SK-N-SH (cell line): ENCODE measurements around the gene GON7. TPM values are rescaled to one million over a fixed set of nuclear protein-coding genes. Genes with fewer than 3 reads are reported as not detected.

Experiments
- CTCF ChIA-PET: fragments of 300-600, 350-600 bp; formaldehyde crosslinking; extraction: SDS; loops from one replicate; lab custom pipeline; 2021; lab: Yijun Ruan, JAX
- POLR2A ChIA-PET: fragments of 350-600 bp; sonication (Branson Sonifier 250); formaldehyde crosslinking; extraction: SDS; loops from one replicate; lab custom pipeline; 2020; ENCODE audit warnings: antibody characterized with exemption, inconsistent platforms; lab: Yijun Ruan, JAX
- DNase-seq: peaks from one replicate; pipeline ENCODE4 v3.0.0; 2012
- H2AFZ ChIP-seq: fragments of 200-600 bp; sonication (generic); 2 replicates; pipeline ENCODE4 v1.8.1; 2016; ENCODE audit warnings: antibody characterized with exemption, mild to moderate bottlenecking, low read depth
- H3F3A ChIP-seq: fragments of 200-600 bp; sonication (generic); replicated peaks from 2 replicates; pipeline ENCODE3; 2016; ENCODE audit warnings: antibody characterized with exemption, mild to moderate bottlenecking; ENCODE audit not compliant: insufficient read depth
- H3K27ac ChIP-seq, 2 experiments: fragments of 200-500 bp in 1 of 2; fragments of 200-600 bp in 1 of 2; sonication (Bioruptor generic) in 1 of 2; sonication (generic), shearing (Covaris generic) in 1 of 2; 2 replicates each; pipeline versions ENCODE4 v1.5.1 to v1.6.1; 2014 to 2016; ENCODE audit warnings: low read depth in 2 of 2, inconsistent platforms in 1 of 2, low read length in 1 of 2, mild to moderate bottlenecking in 1 of 2, mixed read lengths in 1 of 2
- H3K27me3 ChIP-seq: fragments of 200-600 bp; sonication (generic), shearing (Covaris generic); 2 replicates; pipeline ENCODE4 v1.6.1; 2016; ENCODE audit warnings: mixed run types; ENCODE audit not compliant: insufficient read depth
- H3K36me3 ChIP-seq, 2 experiments: fragments of 200-500 bp in 1 of 2; fragments of 200-600 bp in 1 of 2; sonication (Bioruptor generic) in 1 of 2; sonication (generic) in 1 of 2; replicated peaks in 1 of 2; 2 replicates each; pipeline versions ENCODE3 to v1.5.1; 2014 to 2016; ENCODE audit warnings: low read length in 1 of 2, mild to moderate bottlenecking in 1 of 2; ENCODE audit not compliant: insufficient read depth in 2 of 2, control insufficient read depth in 1 of 2
- H3K4me1 ChIP-seq, 2 experiments: fragments of 200-500 bp in 1 of 2; fragments of 200-600 bp in 1 of 2; sonication (Bioruptor generic) in 1 of 2; sonication (generic), shearing (Covaris generic) in 1 of 2; 2 replicates each; pipeline versions ENCODE4 v1.5.1 to v1.6.1; 2014 to 2016; ENCODE audit warnings: low read depth in 1 of 2, low read length in 1 of 2, mixed run types in 1 of 2; ENCODE audit not compliant: insufficient read depth in 2 of 2, control insufficient read depth in 1 of 2
- H3K4me2 ChIP-seq: fragments of 200-600 bp; sonication (generic), shearing (Covaris generic); 2 replicates; pipeline ENCODE4 v1.6.1; 2017; ENCODE audit warnings: mixed run types
- H3K4me3 ChIP-seq, 2 experiments: fragments of 200-500 bp in 1 of 2; fragments of 200-600 bp in 1 of 2; sonication (Bioruptor generic) in 1 of 2; sonication (generic), shearing (Covaris generic) in 1 of 2; 2 replicates each; pipeline versions ENCODE4 v1.5.1 to v1.8.1; 2014 to 2016; ENCODE audit warnings: low read depth in 2 of 2, inconsistent platforms in 1 of 2, low read length in 1 of 2, mild to moderate bottlenecking in 1 of 2, mixed read lengths in 1 of 2, moderate library complexity in 1 of 2
- H3K79me2 ChIP-seq: fragments of 200-600 bp; sonication (generic); 2 replicates; pipeline ENCODE4 v1.8.1; 2017; ENCODE audit warnings: mild to moderate bottlenecking; ENCODE audit not compliant: insufficient read depth
- H3K9ac ChIP-seq: fragments of 200-600 bp; sonication (generic); 2 replicates; pipeline ENCODE4 v1.6.1; 2017; ENCODE audit warnings: mixed run types
- H3K9me2 ChIP-seq: fragments of 200-600 bp; sonication (generic); 2 replicates; pipeline ENCODE4 v1.6.1; 2017; ENCODE audit warnings: mixed run types
- H3K9me3 ChIP-seq: fragments of 200-600 bp; sonication (generic); 2 replicates; pipeline ENCODE4 v1.6.1; 2017; ENCODE audit warnings: mixed run types, mild to moderate bottlenecking, moderate library complexity
- H4K20me1 ChIP-seq: fragments of 200-600 bp; sonication (generic); 2 replicates; pipeline ENCODE4 v1.6.1; 2017; ENCODE audit warnings: mild to moderate bottlenecking, mixed run types; ENCODE audit not compliant: insufficient read depth
- CHD2 ChIP-seq: fragments of 150-350 bp; IDR thresholded peaks from 2 replicates; pipeline ENCODE4 v1.6.1; 2018; ENCODE audit warnings: low read length; ENCODE audit not compliant: partially characterized antibody
- FOXJ3 ChIP-seq: sonication (generic); formaldehyde crosslinking; IDR thresholded peaks from 2 replicates; pipeline ENCODE4 v1.5.1; 2020; ENCODE audit warnings: mild to moderate bottlenecking, missing genetic modification reagents
- FOXM1 ChIP-seq: IDR thresholded peaks from 2 replicates; pipeline ENCODE4 v1.4.0; 2012; ENCODE audit warnings: low read depth, mild to moderate bottlenecking
- GATA2 ChIP-seq: sonication (generic); formaldehyde crosslinking; IDR thresholded peaks from 2 replicates; pipeline ENCODE4 v1.5.0; 2020; ENCODE audit warnings: mild to moderate bottlenecking, missing genetic modification reagents
- JUND ChIP-seq: IDR thresholded peaks from 2 replicates; pipeline ENCODE4 v1.4.0; 2012
- MXI1 ChIP-seq: IDR thresholded peaks from 2 replicates; pipeline ENCODE4 v1.6.1; 2012; ENCODE audit warnings: mild to moderate bottlenecking, low read depth, low read length, improper control_type of control experiment
- NFIC ChIP-seq: IDR thresholded peaks from 2 replicates; pipeline ENCODE4 v1.4.0; 2012; ENCODE audit warnings: borderline replicate concordance
- RAD21 ChIP-seq: IDR thresholded peaks from 2 replicates; pipeline ENCODE4 v1.6.1; 2012; ENCODE audit warnings: mild to moderate bottlenecking, low read length
- RCOR1 ChIP-seq: fragments of 150-350 bp; IDR thresholded peaks from 2 replicates; pipeline ENCODE4 v1.6.1; 2017; ENCODE audit warnings: antibody characterized with exemption, low read length
- RFX5 ChIP-seq: IDR thresholded peaks from 2 replicates; pipeline ENCODE4 v1.6.1; 2012; ENCODE audit warnings: mild to moderate bottlenecking, improper control_type of control experiment, low read length
- SIN3A ChIP-seq: IDR thresholded peaks from 2 replicates; pipeline ENCODE4 v1.6.1; 2012; ENCODE audit warnings: low read depth, mild to moderate bottlenecking, low read length, moderate library complexity, borderline replicate concordance
- SMC3 ChIP-seq: IDR thresholded peaks from 2 replicates; pipeline ENCODE4 v1.6.1; 2012; ENCODE audit warnings: low read depth, low read length, improper control_type of control experiment
- TAF1 ChIP-seq: IDR thresholded peaks from 2 replicates; pipeline ENCODE4 v1.6.1; 2012; ENCODE audit warnings: low read depth, mild to moderate bottlenecking, low read length, moderate library complexity, borderline replicate concordance
- WGBS: methylation state at CpG from one replicate; pipeline ENCODE4 v1.1.6; 2017; ENCODE audit warnings: low lambda C conversion rate; 5-methylcytosine and 5-hydroxymethylcytosine counted together
- polyA plus RNA-seq, 3 experiments: library from polyadenylated mRNA; depleted of rRNA; stranded (reverse); fragments of >200 nt; gene quantifications; 2 replicates each; pipeline ENCODE4 v1.2.3, GENCODE V29; 2012
- TF ChIP-seq, protein P1 (sequence below): fragments of 150-350 bp; IDR thresholded peaks from 2 replicates; pipeline ENCODE4 v1.6.1; 2017; ENCODE audit warnings: antibody characterized with exemption, low read length, low read depth, borderline replicate concordance
- TF ChIP-seq, protein P2 (sequence below): IDR thresholded peaks from 2 replicates; pipeline ENCODE4 v1.6.1; 2012; ENCODE audit warnings: mild to moderate bottlenecking, low read depth, low read length, moderate library complexity
- TF ChIP-seq, protein P3 (sequence below): IDR thresholded peaks from 2 replicates; pipeline ENCODE4 v1.4.0; 2012; ENCODE audit warnings: low read depth, borderline replicate concordance
- TF ChIP-seq, protein P4 (sequence below): fragments of 200-600 bp; sonication (generic); IDR thresholded peaks from 2 replicates; pipeline ENCODE4 v1.6.1; 2017; ENCODE audit warnings: antibody characterized with exemption, mild to moderate bottlenecking, moderate library complexity
- TF ChIP-seq, protein P5 (sequence below): IDR thresholded peaks from 2 replicates; pipeline ENCODE4; 2012
- TF ChIP-seq, protein P6 (sequence below): IDR thresholded peaks from 2 replicates; pipeline ENCODE4 v1.4.0; 2012; ENCODE audit warnings: low read depth, borderline replicate concordance

GON7 gene
- polyA plus RNA-seq, 1 of the 3 experiments (the other 2 are of a cell fraction), result 14.8 TPM

DNA sequence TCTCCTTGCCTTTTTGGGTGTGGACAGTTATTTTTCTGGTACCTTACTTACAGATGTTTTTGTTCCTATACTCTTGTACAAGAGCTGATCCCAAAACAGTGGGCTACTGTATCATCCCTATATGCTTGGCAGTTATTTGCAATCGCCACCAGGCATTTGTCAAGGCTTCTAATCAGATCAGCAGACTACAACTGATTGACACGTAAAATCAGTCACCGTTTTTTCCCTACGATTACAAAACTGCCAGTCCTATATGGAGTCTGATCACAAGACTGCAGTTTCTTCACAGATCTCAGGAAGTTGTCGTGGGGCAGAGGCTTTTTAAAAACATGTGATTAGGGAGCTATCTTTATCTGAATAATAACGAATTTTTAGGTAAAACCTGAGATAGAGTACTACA, 20.4 kb downstream of the GON7 start:
- Histone ChIP-seq H3K9me2 (no peaks in the 10 kb centered on the region), H3K4me3 (peak overlapping the region in 1 of 2 experiments; percentile 0; a peak in 1 of 4 replicates), H3K9me3 (no peaks in the 10 kb centered on the region), H3K27ac (no peak overlapping the region), H3K4me1 (peaks cover 2 to 17% of the 10 kb centered on the region in 2 experiments; a peak in 2 of 4 replicates), H3K79me2 (peaks cover 63% of the 10 kb centered on the region), H3K27me3 (no peaks in the 10 kb centered on the region), H3K36me3 (peaks cover 36 to 47% of the 10 kb centered on the region in 2 experiments), H2AFZ (no peak overlapping the region), H4K20me1 (peaks cover 4% of the 10 kb centered on the region; the same call in 1 of the 2 replicates), H3F3A (peaks cover 8% of the 10 kb centered on the region), H3K4me2 (peak overlapping the region; percentile 95; the same call in 1 of the 2 replicates), H3K9ac (no peak overlapping the region)
- ChIA-PET POLR2A (no interaction called here), CTCF (interaction anchor here (1.6 kb wide), 1 partner anchor 9 kb away, joined by 4 read pairs; no protein-coding TSS in a partner anchor)
- 76% methylated on average over 6 of the region's 6 CpGs for WGBS
- DNase-seq, result no peak
- TF ChIP-seq, protein P1, sequence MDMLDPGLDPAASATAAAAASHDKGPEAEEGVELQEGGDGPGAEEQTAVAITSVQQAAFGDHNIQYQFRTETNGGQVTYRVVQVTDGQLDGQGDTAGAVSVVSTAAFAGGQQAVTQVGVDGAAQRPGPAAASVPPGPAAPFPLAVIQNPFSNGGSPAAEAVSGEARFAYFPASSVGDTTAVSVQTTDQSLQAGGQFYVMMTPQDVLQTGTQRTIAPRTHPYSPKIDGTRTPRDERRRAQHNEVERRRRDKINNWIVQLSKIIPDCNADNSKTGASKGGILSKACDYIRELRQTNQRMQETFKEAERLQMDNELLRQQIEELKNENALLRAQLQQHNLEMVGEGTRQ, result no peak
- TF ChIP-seq TAF1 (no peak), MXI1 (no peak), SIN3A (no peak), GATA2 (CRISPR knock-in tag) (no peak), FOXM1 (no peak), RFX5 (no peak), SMC3 (no peak), RCOR1 (no peak), FOXJ3 (CRISPR knock-in tag) (no peak), RAD21 (no peak), NFIC (no peak), CHD2 (no peak), JUND (no peak)
- TF ChIP-seq, protein P2, sequence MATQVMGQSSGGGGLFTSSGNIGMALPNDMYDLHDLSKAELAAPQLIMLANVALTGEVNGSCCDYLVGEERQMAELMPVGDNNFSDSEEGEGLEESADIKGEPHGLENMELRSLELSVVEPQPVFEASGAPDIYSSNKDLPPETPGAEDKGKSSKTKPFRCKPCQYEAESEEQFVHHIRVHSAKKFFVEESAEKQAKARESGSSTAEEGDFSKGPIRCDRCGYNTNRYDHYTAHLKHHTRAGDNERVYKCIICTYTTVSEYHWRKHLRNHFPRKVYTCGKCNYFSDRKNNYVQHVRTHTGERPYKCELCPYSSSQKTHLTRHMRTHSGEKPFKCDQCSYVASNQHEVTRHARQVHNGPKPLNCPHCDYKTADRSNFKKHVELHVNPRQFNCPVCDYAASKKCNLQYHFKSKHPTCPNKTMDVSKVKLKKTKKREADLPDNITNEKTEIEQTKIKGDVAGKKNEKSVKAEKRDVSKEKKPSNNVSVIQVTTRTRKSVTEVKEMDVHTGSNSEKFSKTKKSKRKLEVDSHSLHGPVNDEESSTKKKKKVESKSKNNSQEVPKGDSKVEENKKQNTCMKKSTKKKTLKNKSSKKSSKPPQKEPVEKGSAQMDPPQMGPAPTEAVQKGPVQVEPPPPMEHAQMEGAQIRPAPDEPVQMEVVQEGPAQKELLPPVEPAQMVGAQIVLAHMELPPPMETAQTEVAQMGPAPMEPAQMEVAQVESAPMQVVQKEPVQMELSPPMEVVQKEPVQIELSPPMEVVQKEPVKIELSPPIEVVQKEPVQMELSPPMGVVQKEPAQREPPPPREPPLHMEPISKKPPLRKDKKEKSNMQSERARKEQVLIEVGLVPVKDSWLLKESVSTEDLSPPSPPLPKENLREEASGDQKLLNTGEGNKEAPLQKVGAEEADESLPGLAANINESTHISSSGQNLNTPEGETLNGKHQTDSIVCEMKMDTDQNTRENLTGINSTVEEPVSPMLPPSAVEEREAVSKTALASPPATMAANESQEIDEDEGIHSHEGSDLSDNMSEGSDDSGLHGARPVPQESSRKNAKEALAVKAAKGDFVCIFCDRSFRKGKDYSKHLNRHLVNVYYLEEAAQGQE, result no peak
- TF ChIP-seq, protein P3, sequence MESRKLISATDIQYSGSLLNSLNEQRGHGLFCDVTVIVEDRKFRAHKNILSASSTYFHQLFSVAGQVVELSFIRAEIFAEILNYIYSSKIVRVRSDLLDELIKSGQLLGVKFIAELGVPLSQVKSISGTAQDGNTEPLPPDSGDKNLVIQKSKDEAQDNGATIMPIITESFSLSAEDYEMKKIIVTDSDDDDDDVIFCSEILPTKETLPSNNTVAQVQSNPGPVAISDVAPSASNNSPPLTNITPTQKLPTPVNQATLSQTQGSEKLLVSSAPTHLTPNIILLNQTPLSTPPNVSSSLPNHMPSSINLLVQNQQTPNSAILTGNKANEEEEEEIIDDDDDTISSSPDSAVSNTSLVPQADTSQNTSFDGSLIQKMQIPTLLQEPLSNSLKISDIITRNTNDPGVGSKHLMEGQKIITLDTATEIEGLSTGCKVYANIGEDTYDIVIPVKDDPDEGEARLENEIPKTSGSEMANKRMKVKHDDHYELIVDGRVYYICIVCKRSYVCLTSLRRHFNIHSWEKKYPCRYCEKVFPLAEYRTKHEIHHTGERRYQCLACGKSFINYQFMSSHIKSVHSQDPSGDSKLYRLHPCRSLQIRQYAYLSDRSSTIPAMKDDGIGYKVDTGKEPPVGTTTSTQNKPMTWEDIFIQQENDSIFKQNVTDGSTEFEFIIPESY, result no peak
- TF ChIP-seq, protein P4, sequence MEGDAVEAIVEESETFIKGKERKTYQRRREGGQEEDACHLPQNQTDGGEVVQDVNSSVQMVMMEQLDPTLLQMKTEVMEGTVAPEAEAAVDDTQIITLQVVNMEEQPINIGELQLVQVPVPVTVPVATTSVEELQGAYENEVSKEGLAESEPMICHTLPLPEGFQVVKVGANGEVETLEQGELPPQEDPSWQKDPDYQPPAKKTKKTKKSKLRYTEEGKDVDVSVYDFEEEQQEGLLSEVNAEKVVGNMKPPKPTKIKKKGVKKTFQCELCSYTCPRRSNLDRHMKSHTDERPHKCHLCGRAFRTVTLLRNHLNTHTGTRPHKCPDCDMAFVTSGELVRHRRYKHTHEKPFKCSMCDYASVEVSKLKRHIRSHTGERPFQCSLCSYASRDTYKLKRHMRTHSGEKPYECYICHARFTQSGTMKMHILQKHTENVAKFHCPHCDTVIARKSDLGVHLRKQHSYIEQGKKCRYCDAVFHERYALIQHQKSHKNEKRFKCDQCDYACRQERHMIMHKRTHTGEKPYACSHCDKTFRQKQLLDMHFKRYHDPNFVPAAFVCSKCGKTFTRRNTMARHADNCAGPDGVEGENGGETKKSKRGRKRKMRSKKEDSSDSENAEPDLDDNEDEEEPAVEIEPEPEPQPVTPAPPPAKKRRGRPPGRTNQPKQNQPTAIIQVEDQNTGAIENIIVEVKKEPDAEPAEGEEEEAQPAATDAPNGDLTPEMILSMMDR, result no peak
- TF ChIP-seq, protein P5, sequence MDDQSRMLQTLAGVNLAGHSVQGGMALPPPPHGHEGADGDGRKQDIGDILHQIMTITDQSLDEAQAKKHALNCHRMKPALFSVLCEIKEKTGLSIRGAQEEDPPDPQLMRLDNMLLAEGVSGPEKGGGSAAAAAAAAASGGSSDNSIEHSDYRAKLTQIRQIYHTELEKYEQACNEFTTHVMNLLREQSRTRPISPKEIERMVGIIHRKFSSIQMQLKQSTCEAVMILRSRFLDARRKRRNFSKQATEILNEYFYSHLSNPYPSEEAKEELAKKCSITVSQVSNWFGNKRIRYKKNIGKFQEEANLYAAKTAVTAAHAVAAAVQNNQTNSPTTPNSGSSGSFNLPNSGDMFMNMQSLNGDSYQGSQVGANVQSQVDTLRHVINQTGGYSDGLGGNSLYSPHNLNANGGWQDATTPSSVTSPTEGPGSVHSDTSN, result no peak
- TF ChIP-seq, protein P6, sequence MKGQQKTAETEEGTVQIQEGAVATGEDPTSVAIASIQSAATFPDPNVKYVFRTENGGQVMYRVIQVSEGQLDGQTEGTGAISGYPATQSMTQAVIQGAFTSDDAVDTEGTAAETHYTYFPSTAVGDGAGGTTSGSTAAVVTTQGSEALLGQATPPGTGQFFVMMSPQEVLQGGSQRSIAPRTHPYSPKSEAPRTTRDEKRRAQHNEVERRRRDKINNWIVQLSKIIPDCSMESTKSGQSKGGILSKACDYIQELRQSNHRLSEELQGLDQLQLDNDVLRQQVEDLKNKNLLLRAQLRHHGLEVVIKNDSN, result no peak
